ENCODE results near the gene MYL4. TPM values are rescaled to one million over a fixed set of nuclear protein-coding genes. Genes with fewer than 3 reads are reported as not detected.

The MYL4 gene
- total and polyA plus RNA-seq, 10 of the 15 experiments (the other 5 are each of a cell fraction or from before 2014, with no cell fraction given): 0.23 to 1.6 (median 0.58) TPM; not detected in 3

- TF ChIP-seq RUNX3 (IDR thresholded peaks at IDR 0.05; ENCODE audit: low read length): peak; percentile 3; the same call in 1 of the 2 replicates
- TF ChIP-seq CBFB (IDR thresholded peaks at IDR 0.05; ENCODE audit: low read depth): 0 out of 2 replicates have a peak, but pooled peaks have one; percentile 49
- no peak for TF ChIP-seq EZH2 (IDR thresholded peaks at IDR 0.05; ENCODE audit: borderline replicate concordance, control insufficient read depth, low read depth, low read length)
- TF ChIP-seq TAF1 (IDR thresholded peaks at IDR 0.05; ENCODE audit: borderline replicate concordance, low read depth, low read length): no peak; the same call in 1 of the 2 replicates
- peak; percentile 54 for TF ChIP-seq IKZF1 (conservative IDR thresholded peaks at IDR 0.05)
- peak; percentile 62; the same call in 1 of the 2 replicates for TF ChIP-seq CREM (IDR thresholded peaks at IDR 0.05; ENCODE audit: low read depth)
- no peak for TF ChIP-seq KDM1A (IDR thresholded peaks at IDR 0.05; ENCODE audit: borderline replicate concordance)
- peak; percentile 65 for TF ChIP-seq MLLT1 (IDR thresholded peaks at IDR 0.05)
- peak; percentile 24 for TF ChIP-seq SMAD1 (IDR thresholded peaks at IDR 0.05; ENCODE audit: low read depth, partially characterized antibody)
- TF ChIP-seq ZNF384 (IDR thresholded peaks at IDR 0.05; ENCODE audit: borderline replicate concordance, low read depth, low read length): no peak
- TF ChIP-seq ATF7 (IDR thresholded peaks at IDR 0.05; ENCODE audit: low read depth): no peak
- no peak for TF ChIP-seq ZNF274 (IDR thresholded peaks at IDR 0.05; ENCODE audit: insufficient read depth, insufficient read length)
- TF ChIP-seq CEBPZ (IDR thresholded peaks at IDR 0.05; ENCODE audit: low read depth, low read length): no peak
- no peak for TF ChIP-seq ZBED1 (IDR thresholded peaks at IDR 0.05; ENCODE audit: borderline replicate concordance)
- TF ChIP-seq POLR2A (IDR thresholded peaks at IDR 0.05; ENCODE audit: low read depth, low read length): peak; percentile 73
- TF ChIP-seq STAT3 (IDR thresholded peaks at IDR 0.05; ENCODE audit: low read depth, low read length): no peak
- TF ChIP-seq SRF (IDR thresholded peaks at IDR 0.05; ENCODE audit: low read depth in 2 of 2, low read length in 2 of 2): peak in 1 of 2 experiments; percentile 4; a peak in 1 of 4 replicates
- 0 out of 3 replicates have a peak, but pooled peaks have one; percentile 12 for TF ChIP-seq POU2F2 (IDR thresholded peaks at IDR 0.05; ENCODE audit: borderline replicate concordance, low read depth, low read length)
- TF ChIP-seq SUPT20H (IDR thresholded peaks at IDR 0.05; ENCODE audit: borderline replicate concordance, control insufficient read depth, low read depth, low read length): no peak
- TF ChIP-seq FOS (IDR thresholded peaks at IDR 0.05; ENCODE audit: borderline replicate concordance, extremely low read depth, insufficient read length): no peak
- no peak for TF ChIP-seq MEF2A (IDR thresholded peaks at IDR 0.05; ENCODE audit: insufficient read depth, low read depth, low read length)
- TF ChIP-seq SMC3 (IDR thresholded peaks at IDR 0.05; ENCODE audit: borderline replicate concordance, low read length): no peak
- no peak for TF ChIP-seq RCOR1 (conservative IDR thresholded peaks at IDR 0.05; ENCODE audit: low read depth, low read length)
- peak; percentile 56; the same call in 1 of the 2 replicates for TF ChIP-seq SMARCA5 (IDR thresholded peaks at IDR 0.05)
- TF ChIP-seq WRNIP1 (IDR thresholded peaks at IDR 0.05; ENCODE audit: borderline replicate concordance, low read depth, low read length): no peak
- TF ChIP-seq DPF2 (IDR thresholded peaks at IDR 0.05): peak; percentile 61
- TF ChIP-seq BACH1 (IDR thresholded peaks at IDR 0.05; ENCODE audit: borderline replicate concordance): 0 out of 2 replicates have a peak, but pooled peaks have one; percentile 64
Measured at GRCh38 chr17:47188876-47189731, 20.0 kb upstream of the MYL4 start, which contains the start of gene CDC27 (continued).

Measured in GM12878 (cell line).